Calu3 (cell line): ENCODE results near the gene KDM4B. TPM values are rescaled to one million over a fixed set of nuclear protein-coding genes. Genes with fewer than 3 reads are reported as not detected.

Experiments used
- BruUV-seq: library from RNA; stranded (reverse); fragments of 400-500 nt; replicated peaks from 2 replicates; lab custom pipeline; 2021; lab: Mats Ljungman, UMichigan
- CTCF ChIA-PET: fragments of 300-600 bp; sonication (Branson Sonifier 250); formaldehyde crosslinking; loops from one replicate; lab custom pipeline; 2022; ENCODE audit warnings: antibody characterized with exemption; lab: Charles Lee
- DNase-seq: peaks from one replicate; pipeline ENCODE4 v3.0.0; 2022
- H3K27ac Mint-ChIP-seq: one replicate; pipeline ENCODE4 v1.8.0; 2022; ENCODE audit warnings: mixed read lengths; ENCODE audit not compliant: unreplicated experiment
- H3K27me3 Mint-ChIP-seq: one replicate; pipeline ENCODE4 v1.8.0; 2022; ENCODE audit warnings: mixed read lengths; ENCODE audit not compliant: unreplicated experiment
- H3K36me3 Mint-ChIP-seq: one replicate; pipeline ENCODE4 v1.8.0; 2022; ENCODE audit warnings: mild to moderate bottlenecking, moderate library complexity, mixed read lengths; ENCODE audit not compliant: insufficient read depth, unreplicated experiment
- H3K4me1 Mint-ChIP-seq: one replicate; pipeline ENCODE4 v1.8.0; 2022; ENCODE audit warnings: mild to moderate bottlenecking, low read depth, mixed read lengths; ENCODE audit not compliant: unreplicated experiment
- H3K4me3 Mint-ChIP-seq: one replicate; pipeline ENCODE4 v1.8.0; 2022; ENCODE audit warnings: mild to moderate bottlenecking, low read depth, moderate library complexity, mixed read lengths; ENCODE audit not compliant: unreplicated experiment
- H3K9me3 Mint-ChIP-seq: one replicate; pipeline ENCODE4 v1.8.0; 2022; ENCODE audit warnings: low read depth, mixed read lengths; ENCODE audit not compliant: unreplicated experiment
- intact Hi-C: fragments of 100-400 bp; cut with micrococcal nuclease; formaldehyde crosslinking; loops from one replicate; pipeline ENCODE4 v1.10.0; 2022; ENCODE audit not compliant: unreplicated experiment
- total RNA-seq: library from RNA; stranded (reverse); gene quantifications from 2 replicates; pipeline ENCODE4 v1.2.3, GENCODE V29; 2022
- TF ChIP-seq, protein P1 (sequence below): fragments of 200-600 bp; IDR thresholded peaks from one replicate; pipeline ENCODE4 v1.8.0; 2022; ENCODE audit warnings: antibody characterized with exemption; ENCODE audit not compliant: unreplicated experiment

Gene KDM4B
- total RNA-seq, 1 experiment from 2014 or later: 13.9 TPM

DNA sequence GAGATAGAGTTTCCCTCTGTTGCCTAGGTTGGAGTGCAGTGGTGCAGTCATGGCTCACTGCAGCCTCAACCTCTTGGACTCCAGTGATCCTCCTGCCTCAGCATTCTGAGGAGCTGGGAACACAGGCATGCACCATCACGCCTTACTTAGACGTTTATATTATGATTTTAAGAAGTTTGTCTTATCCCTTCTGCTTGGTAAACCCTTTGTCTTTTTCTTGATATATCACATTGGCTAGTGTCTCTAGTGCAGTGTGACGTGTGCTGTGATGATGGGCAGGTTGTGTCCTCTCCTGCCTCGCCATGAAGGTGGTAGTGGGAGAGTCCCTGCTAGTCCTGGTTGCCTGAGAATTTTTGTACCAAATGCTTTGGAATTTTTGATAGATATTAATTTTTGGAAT lies 93.9 kb downstream of the KDM4B start:
- CTCF ChIA-PET: no interaction called here
- H3K4me1 Mint-ChIP-seq: no peaks in the 10 kb centered on the region
- H3K27me3 Mint-ChIP-seq: no peaks in the 10 kb centered on the region
- H3K36me3 Mint-ChIP-seq: peaks cover 7% of the 10 kb centered on the region
- no TSS peak for BruUV-seq
- TF ChIP-seq, protein P1, sequence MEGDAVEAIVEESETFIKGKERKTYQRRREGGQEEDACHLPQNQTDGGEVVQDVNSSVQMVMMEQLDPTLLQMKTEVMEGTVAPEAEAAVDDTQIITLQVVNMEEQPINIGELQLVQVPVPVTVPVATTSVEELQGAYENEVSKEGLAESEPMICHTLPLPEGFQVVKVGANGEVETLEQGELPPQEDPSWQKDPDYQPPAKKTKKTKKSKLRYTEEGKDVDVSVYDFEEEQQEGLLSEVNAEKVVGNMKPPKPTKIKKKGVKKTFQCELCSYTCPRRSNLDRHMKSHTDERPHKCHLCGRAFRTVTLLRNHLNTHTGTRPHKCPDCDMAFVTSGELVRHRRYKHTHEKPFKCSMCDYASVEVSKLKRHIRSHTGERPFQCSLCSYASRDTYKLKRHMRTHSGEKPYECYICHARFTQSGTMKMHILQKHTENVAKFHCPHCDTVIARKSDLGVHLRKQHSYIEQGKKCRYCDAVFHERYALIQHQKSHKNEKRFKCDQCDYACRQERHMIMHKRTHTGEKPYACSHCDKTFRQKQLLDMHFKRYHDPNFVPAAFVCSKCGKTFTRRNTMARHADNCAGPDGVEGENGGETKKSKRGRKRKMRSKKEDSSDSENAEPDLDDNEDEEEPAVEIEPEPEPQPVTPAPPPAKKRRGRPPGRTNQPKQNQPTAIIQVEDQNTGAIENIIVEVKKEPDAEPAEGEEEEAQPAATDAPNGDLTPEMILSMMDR: no peak
- no peak overlapping the region for H3K27ac Mint-ChIP-seq
- no peaks in the 10 kb centered on the region for H3K9me3 Mint-ChIP-seq
- DNase-seq: no peak
- no peak overlapping the region for H3K4me3 Mint-ChIP-seq
- intact Hi-C loops: no loop called here

DNA sequence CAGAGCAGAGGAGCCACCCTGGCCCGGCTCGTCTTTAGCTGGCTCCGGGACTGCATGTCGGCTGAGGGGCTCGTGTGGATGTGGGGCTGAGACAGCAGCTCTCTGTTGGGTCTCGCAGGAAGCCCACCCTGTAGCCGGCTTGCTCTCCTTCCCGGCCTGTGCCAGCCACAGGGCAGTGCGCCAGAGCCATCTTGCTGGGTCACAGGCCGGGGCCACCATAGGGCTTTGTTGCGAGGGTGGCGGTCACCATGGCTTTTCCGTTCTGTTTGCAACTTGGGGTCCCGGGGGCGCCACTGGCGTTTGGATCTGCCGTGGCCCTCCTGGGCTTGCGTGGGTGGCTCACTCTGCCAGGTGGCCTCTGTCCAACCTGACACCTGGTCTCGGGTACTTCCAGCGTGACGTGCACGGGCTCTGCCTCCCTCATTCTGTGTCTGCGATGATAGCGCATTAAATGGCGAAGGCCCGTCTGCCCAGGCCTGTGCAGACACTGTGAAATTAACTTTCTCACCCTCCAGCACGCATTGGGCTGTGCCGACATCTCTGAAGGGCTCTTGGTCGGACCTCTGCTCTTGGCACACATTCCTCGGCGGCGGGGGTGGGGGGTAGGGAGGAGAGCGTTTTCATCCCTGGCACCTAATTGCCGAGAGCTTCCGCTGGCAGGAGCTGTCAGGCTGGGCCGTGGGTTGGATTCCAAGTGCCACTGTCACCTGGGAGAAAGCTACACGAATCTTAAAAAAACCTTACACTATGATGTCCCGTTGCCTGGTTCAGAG lies 95.1 kb downstream of the KDM4B start:
- Mint-ChIP-seq H3K9me3 (no peaks in the 10 kb centered on the region), H3K27ac (no peak overlapping the region), H3K36me3 (peaks cover 7% of the 10 kb centered on the region), H3K4me3 (no peak overlapping the region), H3K27me3 (no peaks in the 10 kb centered on the region), H3K4me1 (no peaks in the 10 kb centered on the region)
- TF ChIP-seq, protein P1: no peak
- intact Hi-C loops: no loop called here
- DNase-seq: no peak
- no TSS peak for BruUV-seq
- CTCF ChIA-PET: no interaction called here

DNA sequence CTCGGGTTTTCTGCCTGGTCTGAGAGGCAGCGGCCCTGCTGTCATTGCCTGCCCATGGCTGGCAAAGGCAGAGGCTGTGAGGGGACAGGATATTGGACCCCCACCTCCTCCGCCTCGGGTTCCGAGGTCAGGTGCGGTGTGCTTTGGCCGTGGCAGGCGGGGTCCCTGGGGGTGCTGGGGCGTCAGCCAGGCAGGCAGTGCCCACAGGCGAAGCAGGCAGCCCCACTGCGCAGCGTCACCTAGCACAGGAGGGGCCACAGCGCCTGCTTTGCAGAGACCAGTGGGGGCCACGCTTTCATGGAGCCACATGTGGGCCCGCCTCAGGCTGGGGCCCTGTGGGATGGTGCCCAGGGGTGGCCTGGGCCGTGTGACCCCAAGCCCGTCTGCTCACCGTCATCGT lies 96.0 kb downstream of the KDM4B start:
- TF ChIP-seq, protein P1: no peak
- Mint-ChIP-seq H3K27ac (no peak overlapping the region), H3K4me1 (no peaks in the 10 kb centered on the region), H3K27me3 (no peaks in the 10 kb centered on the region), H3K9me3 (no peaks in the 10 kb centered on the region), H3K36me3 (peaks cover 7% of the 10 kb centered on the region), H3K4me3 (no peak overlapping the region)
- DNase-seq: no peak
- intact Hi-C loops: no loop called here
- CTCF ChIA-PET: no interaction called here
- BruUV-seq: no TSS peak

- Mint-ChIP-seq H3K36me3 (peaks cover 7% of the 10 kb centered on the region), H3K27ac (no peak overlapping the region), H3K4me1 (no peaks in the 10 kb centered on the region), H3K9me3 (no peaks in the 10 kb centered on the region), H3K4me3 (no peak overlapping the region), H3K27me3 (no peaks in the 10 kb centered on the region)
- BruUV-seq: no TSS peak
- DNase-seq: no peak
- intact Hi-C loops: no loop called here
- CTCF ChIA-PET: no interaction called here
- TF ChIP-seq, protein P1: no peak
These were observed 96.8 kb downstream of the KDM4B start for GRCh38 chr19:5065663-5066093.
